GM13976 (cell line): ENCODE data around the gene AKAP11.

ENCODE experiments used
- DNase-seq: peaks from one replicate; pipeline ENCODE4 v3.0.0; 2012; ENCODE audit warnings: low spot score
- CTCF ChIP-seq: IDR thresholded peaks from 2 replicates; pipeline ENCODE4 v1.5.1; 2012; ENCODE audit warnings: borderline replicate concordance, mild to moderate bottlenecking; ENCODE audit not compliant: insufficient read depth; ENCODE audit errors: extremely low read depth, missing control alignments, control extremely low read depth
- in situ Hi-C: fragments of 300-500 bp; cut with MboI; formaldehyde crosslinking; loops from one replicate; pipeline ENCODE4 v1.12.0; 2022; ENCODE audit warnings: low sequenced_read_pairs, mixed read lengths, inconsistent platforms; ENCODE audit not compliant: unreplicated experiment

The AKAP11 gene

GRCh38 chr13:42355491-42356183 is 83.7 kb downstream of the AKAP11 start:
- no peak for TF ChIP-seq CTCF
- in situ Hi-C loops: no loop called here

DNA sequence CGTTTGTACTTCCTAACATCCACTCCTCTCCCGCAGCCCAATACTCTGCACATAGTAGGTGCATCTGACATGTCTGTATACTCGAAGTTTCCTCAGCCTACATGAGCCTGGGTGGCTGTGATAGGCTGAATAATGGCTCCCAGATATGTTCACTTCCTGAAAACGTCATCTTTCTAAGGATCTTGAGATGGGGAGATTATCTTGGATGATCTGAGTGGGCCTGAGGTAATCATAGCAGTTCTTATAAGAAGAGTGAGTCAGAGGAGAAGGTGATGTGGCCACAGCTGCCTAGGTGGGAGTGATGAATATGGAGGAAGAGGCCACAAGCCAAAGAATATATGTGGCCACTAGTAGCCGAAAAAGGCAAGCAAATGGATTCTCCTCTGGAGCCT is 84.2 kb downstream of the AKAP11 start:
- DNase-seq: no peak
- in situ Hi-C loops: no loop called here
- no peak for TF ChIP-seq CTCF

More at GRCh38 chr13:42355491-42356183, 83.7 kb downstream of the AKAP11 start:
- no peak for DNase-seq

GRCh38 chr13:42360046-42360574 is 88.2 kb downstream of the AKAP11 start:
- no peak for DNase-seq
- no peak for TF ChIP-seq CTCF
- in situ Hi-C loops: no loop called here

DNA sequence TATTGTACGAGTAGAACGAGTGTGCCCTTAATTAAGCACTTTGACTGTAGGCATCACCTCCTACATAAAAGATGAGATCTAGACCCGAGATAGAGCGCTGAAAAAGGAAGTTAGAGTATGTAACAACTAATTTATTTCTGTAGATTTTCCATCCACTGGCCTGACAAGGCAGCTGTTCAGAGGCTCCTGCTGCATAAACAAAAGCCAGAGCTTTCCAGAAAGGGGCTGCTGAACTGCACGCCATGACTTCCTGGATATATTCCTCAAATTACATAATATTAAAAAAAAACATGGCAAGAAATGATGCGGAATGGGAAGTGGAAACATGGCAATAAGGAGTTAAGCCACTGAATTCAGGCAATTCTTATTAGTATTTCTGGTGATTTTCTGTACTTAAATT is 89.7 kb downstream of the AKAP11 start:
- in situ Hi-C loops: no loop called here
- no peak for DNase-seq
- no peak for TF ChIP-seq CTCF

- in situ Hi-C loops: no loop called here
- TF ChIP-seq CTCF: no peak
Measured at GRCh38 chr13:42363941-42364612, 92.1 kb downstream of the AKAP11 start.

GRCh38 chr13:42364613-42365000 is 92.7 kb downstream of the AKAP11 start:
- TF ChIP-seq CTCF: no peak
- in situ Hi-C loops: no loop called here
- DNase-seq: no peak

More at GRCh38 chr13:42363941-42364612, 92.1 kb downstream of the AKAP11 start:
- DNase-seq: no peak

DNA sequence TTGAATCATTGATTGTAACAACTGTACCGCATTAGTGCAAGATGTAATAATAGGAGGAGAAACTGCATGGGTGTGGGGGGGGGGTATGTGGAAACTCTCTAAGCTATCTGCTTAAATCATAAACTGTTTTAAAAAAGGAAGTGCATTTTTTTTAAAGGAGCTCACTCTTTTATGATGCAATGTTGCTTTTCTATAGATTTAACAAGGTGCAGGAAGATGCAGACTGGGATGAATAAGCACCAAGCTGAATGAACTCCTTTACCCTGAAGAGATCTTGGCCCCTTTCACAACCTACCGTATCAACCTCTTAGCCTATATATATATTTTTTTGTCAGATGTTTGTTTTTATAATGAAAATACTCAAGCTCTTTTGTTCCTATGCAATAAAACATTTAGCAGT is 95.9 kb downstream of the AKAP11 start:
- TF ChIP-seq CTCF: no peak
- in situ Hi-C loops: no loop called here
- DNase-seq: no peak
